Prostate gland (tissue), 2 donors: ENCODE measurements around the gene PHF20.

Source experiments
- POLR2AphosphoS5 ChIP-seq: sonication (generic); formaldehyde crosslinking; IDR thresholded peaks from one replicate; pipeline ENCODE4 v1.6.1; 2017; ENCODE audit warnings: antibody characterized with exemption
- TF ChIP-seq, protein P1 (sequence below), 4 experiments: fragments of 200-600 bp in 2 of 4; fragments of 450-650 bp in 2 of 4; sonication (generic) in 2 of 4; IDR thresholded peaks; 1 replicate in 3 of 4; 2 replicates in 1 of 4; pipeline ENCODE4 v1.5.1; 2016 to 2019; ENCODE audit warnings: antibody characterized with exemption in 4 of 4, mild to moderate bottlenecking in 2 of 4, moderate library complexity in 2 of 4

DNA sequence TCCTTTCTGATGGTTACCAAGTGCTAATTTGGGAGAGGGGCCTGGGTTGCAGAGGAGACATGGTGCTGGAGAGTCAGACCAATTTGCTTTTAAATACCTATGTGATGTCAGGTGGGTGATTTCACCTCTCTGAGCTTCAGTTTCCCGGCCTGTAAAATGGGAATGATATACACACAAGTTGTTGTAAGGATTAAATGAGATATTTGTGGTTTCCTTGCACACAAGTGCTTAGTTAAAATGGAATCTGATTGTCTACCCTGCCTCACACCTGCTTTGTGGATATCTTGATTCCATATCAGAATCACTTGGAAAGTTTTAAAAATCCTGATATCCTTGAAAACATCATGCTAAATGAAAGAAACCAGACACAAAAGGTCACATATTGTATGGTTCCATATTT lies 138.0 kb downstream of the PHF20 start:
- TF ChIP-seq POLR2AphosphoS5 = no peak
- TF ChIP-seq, protein P1, sequence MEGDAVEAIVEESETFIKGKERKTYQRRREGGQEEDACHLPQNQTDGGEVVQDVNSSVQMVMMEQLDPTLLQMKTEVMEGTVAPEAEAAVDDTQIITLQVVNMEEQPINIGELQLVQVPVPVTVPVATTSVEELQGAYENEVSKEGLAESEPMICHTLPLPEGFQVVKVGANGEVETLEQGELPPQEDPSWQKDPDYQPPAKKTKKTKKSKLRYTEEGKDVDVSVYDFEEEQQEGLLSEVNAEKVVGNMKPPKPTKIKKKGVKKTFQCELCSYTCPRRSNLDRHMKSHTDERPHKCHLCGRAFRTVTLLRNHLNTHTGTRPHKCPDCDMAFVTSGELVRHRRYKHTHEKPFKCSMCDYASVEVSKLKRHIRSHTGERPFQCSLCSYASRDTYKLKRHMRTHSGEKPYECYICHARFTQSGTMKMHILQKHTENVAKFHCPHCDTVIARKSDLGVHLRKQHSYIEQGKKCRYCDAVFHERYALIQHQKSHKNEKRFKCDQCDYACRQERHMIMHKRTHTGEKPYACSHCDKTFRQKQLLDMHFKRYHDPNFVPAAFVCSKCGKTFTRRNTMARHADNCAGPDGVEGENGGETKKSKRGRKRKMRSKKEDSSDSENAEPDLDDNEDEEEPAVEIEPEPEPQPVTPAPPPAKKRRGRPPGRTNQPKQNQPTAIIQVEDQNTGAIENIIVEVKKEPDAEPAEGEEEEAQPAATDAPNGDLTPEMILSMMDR (IDR thresholded peaks at IDR 0.05) = no peak
